Epidermal melanocyte (primary cell): Measurements from ENCODE around the gene CHD6.

Experiments
- DNase-seq: peaks from one replicate; pipeline ENCODE4 v3.0.0; 2011; ENCODE audit warnings: low spot score; ENCODE audit not compliant: insufficient read length

CHD6 gene

DNA sequence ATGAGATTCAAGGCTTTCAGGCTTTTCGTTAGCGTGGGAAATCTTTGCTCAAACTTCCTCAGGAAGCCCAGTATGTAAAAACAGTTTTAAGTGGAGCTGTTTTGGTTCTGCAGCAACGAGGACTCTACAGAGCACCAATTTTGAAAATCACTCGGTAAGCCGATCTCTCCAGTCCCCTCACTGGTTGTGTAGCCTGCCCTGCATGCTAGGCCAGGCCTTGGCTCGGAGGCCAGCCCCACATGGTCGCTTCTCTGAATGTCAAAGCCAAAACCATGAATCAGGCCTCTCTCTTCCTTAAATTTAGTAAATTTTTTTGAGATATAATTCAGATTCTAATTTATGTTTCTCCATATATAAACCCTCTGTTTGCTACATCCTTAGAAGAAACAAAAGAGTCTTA lies 108.0 kb downstream of the CHD6 start:
- DNase-seq: no peak

DNA sequence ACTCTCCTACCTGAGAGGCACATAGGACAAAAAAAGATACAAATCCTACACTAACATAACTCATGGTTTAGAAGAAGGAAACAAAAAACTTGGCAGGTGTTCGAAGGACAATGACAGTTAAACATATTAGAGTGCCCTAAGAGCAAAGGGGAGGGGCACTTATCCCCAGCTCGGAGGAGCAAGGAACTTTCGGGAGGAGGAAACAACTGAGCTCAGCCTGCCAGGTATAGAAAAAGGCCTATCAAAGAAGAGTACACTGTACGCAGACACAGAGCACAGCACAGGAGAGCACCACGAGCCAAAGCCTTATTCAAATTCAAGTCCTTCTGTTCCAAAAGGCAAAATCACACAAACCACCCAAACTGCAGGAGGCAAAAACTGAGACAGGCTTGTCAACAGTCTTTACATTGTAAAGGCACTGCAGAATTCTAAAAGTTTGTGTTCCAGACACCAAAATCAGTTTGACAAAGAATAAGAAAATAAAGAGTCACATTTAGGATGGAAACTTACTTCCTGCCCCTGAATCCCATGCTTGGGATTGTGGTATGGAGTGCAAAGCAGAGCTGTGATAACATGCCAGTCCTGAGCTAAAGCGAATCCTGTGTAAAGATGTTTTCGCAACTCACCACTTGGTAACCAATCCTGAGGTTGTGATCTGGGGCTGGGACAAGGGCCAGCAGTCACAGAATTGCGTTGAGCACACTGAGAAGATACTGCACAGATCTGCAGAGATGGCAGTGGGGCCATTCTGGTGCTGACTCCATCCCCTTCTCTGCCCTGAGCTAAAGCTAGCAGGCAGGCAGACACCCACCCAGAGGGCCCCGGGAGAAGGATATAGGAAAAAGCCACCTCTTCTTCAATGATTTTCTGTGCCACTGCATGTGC lies 108.6 kb downstream of the CHD6 start:
- no peak for DNase-seq

DNA sequence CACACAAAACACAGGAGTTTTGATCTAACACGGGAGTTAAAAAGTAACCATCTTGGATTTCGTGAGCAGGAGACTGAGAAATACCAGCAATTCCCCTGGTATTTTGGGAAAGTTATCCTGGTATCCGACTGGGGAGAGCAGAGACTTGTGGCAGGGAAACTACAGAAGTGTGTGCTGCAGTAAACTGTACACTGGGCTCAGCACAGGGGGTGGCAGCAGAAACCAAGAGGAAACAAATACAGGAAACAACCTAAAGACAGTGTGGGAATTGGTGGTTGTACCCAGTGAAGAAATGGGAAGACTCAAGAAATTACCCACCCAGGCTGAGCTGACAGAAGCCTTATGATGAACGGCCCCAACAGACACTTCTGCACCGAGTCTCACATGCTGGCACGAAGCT lies 109.8 kb downstream of the CHD6 start:
- no peak for DNase-seq

DNA sequence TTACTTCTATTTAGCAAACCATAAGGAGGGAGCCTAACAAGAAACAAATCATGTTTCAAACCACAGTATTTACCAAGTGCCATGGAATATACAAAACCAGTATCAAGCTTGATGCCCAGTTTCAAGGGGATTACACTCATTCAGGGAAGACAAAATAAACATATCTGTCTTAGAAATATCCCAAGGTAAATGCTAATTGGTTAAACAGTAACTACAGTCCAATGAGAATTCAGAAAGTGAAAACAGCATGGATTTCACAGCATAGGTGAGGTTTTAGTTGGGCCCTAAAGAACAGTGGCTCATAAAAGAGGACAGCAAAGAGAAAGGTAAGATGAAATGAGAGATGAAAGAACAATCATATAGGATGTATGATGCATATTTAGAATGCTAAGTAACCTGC lies 110.3 kb downstream of the CHD6 start:
- DNase-seq: no peak

DNA sequence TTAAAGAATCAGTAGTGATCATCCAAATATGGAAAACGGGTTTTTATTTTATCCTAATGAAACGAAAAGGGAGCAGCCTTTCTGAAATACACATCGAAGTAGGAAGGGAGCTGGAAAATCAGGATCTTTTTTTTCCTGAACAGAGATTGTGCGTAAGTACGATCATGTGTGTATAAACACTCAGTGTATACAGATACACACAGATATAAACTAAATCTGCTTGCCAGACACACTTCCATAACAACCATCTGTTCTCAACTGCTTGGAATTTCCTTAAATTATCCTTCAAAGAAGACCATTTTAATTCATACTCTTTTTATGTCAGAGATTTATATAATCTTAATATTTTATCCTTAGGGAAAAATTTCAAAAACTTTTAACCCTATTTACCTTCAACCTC lies 110.7 kb downstream of the CHD6 start:
- no peak for DNase-seq

DNA sequence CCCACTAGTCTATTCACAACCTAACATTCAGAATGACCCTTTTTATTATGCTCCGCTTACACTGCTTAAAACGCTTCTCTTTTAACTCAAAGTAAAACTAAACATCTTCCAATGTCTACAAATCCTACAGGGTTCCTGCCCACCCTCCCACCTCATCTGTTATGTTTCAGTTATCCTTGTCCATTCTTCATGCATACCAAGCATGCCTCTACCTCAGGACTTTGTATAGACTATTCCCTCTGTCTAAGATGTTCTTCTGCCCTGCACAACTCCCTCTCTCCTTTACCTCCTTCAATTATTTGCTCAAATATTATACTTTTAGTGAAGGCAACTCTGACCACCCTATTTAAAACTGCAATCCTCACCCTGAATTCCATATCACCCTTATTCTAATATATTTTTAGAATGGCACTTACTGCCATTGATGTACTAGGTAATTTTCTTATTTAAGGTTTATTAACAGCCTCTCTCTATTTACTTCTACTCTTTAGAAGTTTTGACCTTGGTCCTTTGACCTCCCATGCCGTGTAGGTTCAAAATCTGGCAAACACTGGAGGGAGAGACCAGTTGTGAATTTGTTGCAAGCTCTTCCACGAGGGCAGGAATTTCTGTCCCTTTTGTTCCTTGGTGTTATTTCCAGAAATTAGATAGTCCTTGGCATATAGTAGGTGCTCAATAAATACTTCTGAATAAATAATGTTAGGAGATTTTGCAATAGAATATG lies 111.8 kb downstream of the CHD6 start:
- DNase-seq: no peak

DNA sequence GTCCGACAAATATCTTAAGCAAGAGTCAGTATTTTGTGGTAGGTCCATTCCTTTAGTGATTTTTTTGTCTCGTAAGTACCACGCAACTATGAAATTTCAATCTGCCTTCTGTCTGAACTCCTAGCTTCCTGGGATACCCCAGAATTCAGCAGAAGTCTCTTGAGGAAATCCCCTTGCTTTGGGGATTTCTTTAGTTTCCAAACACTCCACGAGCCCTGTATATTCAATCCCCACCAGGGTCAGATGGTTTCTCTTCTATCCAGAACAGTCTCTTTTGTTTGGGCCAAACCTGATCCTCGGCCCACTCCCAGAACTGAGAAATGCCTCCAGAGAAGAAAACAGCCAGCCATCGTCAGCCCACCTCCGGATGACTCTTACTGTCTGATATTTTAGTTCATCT lies 113.0 kb downstream of the CHD6 start:
- DNase-seq: no peak

DNA sequence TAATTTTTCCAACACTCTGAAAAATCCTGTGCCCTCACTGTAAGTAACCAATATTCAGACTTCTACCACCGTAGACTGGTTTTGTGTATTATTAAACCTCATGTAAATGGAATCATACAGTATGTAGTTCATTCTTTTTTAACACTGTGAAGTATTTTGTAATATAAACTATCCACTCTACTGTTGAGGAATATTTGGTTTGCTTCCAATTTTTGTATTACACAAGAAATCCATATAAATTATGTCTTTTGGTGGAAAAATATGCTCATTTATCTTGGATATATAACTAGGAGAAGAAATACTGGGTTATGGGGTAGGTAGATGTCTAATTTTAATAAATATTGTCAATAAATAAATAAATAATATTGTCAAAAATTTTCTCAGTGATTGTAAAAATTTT lies 116.8 kb downstream of the CHD6 start:
- no peak for DNase-seq

DNA sequence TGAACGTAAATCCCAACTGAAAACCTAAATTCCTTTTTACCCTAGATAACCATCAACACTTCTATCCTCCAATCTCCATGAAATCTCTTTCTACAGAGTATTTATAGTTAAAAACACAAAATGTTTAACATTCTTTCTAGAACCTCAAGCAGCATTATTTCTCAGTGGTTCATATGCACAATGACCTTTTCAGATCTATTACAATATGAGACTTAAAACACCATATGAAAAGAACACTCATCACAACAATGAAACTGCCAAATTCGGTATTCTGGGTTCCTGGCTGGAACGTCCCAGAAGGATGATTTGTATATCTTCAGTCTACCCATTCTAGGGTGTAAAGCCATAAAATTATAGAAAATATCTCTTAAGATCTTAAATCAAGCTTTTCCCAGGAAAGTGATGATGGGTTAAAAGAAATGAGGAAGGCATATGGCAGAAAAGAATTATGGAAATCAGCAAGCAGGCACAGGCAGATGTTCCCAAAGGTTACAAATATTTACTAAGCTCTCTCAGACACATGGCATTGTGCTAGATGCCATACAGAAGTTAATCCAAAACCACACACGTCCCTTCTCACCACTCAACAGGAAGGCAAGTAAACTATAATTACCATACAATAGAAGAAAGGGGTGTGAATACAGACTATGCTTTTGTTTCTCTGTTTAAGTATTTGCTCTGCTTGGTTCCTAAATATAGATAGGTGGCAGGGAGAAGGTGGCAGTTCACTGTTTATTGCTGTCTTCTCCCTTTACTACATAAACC lies 118.0 kb downstream of the CHD6 start:
- DNase-seq: peak; percentile 36

DNA sequence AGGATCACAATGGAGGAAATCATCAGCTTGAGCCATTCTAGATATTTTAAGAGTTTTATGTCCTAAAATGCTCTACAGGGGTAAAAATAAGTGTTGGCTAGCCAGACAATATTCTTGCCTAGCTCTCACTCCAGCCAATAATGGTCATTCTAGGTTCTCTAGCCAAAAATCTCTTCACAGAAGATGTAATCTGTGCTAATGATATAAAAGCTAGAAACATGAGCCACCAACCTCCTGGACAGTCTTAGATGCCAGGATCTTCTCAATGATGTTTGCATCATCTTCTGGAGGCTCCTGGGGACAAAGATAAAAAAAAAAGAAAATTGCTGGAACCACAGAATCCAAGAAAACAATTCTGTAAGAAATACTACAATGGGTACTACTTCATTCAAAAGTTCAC lies 119.1 kb downstream of the CHD6 start:
- DNase-seq: no peak

DNA sequence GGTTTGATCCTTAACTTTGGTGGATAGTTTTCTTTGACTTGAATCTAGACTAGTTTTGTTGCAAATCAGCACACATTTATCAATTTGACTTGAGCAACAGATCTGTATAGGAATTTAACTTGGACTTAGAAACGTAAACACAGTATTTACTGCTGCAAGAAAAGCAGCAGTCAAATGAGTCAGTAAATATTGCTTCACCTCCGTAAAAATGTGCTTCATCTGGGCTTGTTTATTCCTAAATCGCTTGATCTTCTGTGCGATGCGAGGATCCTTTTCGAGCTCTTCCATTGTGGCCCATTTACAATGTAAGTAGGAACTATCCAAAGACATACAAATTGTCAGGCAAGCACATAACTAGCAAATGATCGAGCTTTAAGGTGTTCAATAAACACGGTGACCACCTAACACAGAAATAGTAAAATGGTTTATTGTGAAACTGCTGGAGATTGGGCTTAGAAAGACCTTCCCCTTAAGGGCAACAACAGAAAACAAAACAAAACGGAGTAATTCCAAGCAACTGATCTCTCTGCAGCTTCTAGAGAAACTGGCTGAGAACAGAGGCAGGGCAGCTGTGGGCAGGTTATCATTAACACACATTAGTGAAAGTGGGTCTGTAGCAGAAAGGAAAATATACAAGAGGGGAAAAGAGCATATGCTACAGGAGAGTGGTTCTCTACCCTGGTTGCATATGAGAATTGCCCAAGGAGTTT lies 120.8 kb downstream of the CHD6 start:
- DNase-seq: no peak

DNA sequence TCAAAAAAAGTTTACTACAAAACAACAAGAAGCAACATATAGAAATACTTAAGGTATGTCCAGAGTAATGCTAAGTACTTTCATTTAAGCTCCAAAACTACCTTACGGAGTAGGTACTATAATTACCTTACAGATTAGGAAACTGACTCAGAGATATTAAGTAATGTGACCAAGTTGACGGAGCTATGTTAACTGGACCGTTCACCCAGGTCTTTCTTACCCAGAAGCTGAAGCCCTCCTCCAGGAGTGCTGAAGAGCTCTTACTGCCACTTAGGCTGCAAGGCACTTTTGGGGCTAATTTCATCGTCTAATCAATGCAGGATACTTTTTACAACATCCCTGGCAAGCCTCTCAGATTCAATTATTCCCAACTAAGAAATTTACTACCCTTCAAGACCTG lies 123.7 kb downstream of the CHD6 start:
- DNase-seq: no peak

DNA sequence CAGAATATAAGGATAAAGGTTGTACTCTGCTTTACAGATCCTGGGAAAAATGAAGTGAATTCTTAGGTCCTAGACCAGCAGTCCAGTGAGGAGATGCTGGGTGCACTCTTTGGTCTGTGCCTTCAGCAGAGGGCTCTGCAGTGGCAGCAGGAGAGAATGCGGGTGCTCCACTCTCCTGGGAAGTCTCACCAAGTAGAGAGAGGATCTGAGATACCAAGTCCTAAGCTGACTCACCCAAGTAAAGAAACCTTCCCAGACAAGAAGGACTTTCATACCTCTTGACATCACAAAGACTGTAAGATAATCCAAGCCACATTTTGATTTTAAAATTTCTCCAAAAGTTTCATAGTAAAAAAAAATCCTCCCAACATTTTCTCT lies 134.6 kb downstream of the CHD6 start:
- no peak for DNase-seq

DNA sequence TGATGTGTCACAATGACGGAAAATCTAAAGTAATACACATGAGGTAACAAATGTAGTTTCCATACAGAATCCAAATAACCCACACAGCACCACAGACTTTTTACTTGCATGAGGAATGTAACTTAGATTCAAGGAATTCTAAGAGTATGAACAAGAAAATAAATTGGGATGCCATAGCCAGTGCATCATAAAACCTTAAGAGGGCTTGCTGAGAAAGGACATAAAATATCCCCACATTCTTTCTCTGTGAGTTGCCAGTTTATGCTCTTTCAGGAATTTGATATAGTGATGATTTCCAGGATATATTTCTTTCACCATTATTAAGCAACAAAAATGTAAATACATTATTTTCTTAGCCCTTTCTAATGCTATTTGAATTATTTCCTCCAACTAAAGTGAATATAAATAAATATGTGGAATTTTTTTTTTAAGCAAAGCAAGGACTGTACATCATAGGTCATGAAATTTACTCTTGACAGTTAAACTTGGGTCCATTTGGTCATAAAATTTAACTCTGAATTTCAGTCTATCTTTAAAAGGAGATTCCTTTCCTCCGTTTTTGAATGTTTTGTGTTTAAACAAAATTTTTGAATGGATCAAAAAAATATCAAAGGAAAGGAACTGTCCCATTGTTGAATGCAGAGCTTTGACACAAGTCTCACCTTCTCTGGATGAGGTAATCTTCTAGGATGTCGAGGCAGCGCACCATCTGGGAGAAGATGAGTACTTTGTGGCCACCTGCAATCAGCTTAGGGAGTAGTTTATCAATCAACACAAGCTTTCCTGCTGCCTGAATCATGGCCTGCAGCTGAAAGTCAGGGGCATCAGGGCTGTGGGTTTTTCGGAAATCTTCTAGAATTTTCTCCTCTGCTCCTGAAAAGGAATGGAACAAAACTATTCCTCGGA lies 135.3 kb downstream of the CHD6 start:
- DNase-seq: peak; percentile 58

DNA sequence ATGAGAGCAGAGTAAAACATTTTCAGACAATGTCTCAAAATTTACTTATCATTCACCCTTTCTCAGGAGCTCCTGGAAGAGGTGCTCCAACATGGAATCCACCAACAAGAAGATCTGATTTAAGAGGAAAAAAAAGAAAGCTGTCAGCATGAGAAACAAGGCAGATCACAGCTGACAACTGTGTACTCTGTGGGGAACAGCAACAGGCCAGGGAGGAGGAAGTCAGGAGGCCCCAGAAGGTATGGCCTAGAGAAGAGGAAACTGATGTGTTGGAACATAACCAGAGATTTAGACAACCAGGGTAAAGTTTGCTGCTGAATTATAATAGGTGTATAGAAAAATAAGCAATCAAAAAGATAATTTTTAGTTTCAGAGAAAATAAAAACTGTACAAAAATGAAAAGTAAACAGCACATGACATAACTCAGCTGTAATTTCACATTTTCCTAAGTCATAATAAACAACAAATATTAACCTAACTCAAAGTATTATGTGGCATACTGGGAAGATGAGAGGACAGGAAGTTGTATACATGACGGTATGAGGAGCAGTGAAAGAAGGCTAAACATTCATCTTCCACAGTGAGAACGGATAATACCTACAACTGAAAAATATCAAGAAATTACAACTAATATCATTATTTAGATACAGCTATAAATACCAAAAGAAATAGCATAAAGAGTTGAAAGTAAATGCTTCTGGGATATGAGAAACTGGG lies 138.0 kb downstream of the CHD6 start:
- no peak for DNase-seq

DNA sequence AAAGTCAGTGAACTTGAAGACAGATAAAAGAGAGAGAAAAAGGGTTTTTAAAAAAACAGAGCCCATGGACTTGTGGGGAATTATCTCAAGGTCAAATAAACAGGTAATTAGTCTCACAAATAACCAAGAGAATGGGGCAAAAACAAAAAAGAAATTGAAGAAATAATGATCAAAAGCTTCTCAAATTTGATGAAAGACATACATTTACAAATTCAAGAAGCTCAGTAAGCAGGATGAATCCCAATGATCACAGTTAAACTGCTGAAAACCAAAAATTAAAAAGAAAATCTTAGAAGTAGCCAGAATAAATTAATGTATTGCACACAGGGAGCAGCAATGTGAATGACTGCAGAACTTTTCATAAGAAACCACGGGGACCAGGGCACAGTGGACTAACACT lies 139.1 kb downstream of the CHD6 start:
- no peak for DNase-seq

DNA sequence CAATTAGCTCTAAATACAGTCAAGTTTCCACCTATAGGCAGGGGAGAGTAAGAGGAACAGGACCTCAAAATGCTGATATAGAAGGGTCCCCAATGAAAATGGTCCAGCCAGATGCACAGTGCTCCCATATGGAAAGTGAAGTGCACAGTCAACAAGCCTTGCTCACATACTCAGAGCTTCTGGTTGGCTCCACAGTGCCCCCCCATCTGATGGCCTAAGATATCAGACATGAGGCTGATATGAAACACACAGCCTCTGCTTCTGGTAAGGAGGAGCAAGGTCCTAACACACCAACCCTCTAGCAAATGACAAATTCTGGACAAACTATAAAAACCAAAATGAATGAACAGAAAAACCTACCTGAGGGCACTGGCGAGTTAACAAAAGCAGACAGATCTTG lies 140.2 kb downstream of the CHD6 start:
- DNase-seq: no peak

DNA sequence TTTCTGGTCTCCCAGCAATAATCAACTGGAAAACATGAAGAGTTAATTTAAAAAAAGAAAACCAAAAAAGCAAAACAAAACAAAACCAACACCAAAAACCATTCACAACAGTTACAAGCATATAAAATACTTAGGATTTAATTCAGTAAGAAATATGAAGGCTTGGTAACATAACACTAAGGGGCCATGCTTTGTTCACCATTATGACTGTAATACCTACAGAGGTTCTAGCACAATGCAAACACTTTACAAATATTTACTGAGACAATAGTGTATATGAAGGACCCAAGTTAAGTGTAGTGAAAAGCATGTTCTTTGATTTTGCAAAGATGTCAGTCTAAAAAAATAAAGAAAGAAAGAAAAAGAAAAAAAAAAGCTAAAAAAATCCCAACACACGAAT lies 141.7 kb downstream of the CHD6 start:
- no peak for DNase-seq

DNA sequence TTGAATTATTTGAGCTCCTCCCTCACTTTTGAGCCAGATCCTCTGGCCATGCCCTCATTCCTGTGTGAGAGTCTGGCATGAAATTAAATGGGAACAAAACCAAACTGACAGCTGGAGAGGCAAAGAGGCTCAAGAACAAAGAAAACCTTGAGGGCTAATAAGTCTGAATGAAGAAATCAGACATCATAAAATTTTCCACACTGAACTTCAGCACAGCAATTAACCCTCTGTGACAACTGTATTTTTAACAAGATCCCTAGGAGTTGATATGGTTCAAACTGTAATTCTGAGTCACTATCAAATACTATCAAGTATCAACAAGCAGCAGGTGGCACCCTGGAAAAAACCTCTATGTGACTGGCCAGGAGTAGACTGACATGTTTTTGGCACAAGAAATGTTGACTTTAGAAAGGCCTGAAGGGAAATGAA lies 142.2 kb downstream of the CHD6 start:
- peak; percentile 68 for DNase-seq

DNA sequence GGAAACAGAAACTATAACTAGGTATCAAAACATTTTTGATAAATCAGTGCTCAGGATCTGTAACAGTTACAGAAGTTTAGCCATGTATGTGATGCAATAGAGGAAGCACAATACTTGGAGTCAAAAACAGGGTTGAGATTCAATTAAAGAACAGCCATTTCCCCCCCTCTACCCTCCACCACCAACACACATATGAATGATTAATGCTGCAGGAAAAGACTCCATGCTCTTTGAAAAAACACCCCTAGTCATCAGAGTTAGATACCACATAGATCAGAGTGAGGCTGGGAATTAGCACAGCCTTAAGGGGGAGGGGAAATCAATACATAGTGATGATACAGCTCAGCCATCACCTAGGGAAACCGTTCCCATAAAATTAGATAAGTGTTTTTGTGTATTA lies 142.7 kb downstream of the CHD6 start:
- no peak for DNase-seq
